Activated CD8-positive, alpha-beta memory T cell treated with anti-CD3 and anti-CD28 coated beads, Interleukin-2, amount 50 U/mL, for 24 hours (primary cell): ENCODE measurements around the gene KCNJ11.

Experiments
- DNase-seq: peaks from one replicate; pipeline ENCODE4 v3.0.0-alpha.2; 2020; ENCODE audit errors: extremely low read depth

The KCNJ11 gene

DNA sequence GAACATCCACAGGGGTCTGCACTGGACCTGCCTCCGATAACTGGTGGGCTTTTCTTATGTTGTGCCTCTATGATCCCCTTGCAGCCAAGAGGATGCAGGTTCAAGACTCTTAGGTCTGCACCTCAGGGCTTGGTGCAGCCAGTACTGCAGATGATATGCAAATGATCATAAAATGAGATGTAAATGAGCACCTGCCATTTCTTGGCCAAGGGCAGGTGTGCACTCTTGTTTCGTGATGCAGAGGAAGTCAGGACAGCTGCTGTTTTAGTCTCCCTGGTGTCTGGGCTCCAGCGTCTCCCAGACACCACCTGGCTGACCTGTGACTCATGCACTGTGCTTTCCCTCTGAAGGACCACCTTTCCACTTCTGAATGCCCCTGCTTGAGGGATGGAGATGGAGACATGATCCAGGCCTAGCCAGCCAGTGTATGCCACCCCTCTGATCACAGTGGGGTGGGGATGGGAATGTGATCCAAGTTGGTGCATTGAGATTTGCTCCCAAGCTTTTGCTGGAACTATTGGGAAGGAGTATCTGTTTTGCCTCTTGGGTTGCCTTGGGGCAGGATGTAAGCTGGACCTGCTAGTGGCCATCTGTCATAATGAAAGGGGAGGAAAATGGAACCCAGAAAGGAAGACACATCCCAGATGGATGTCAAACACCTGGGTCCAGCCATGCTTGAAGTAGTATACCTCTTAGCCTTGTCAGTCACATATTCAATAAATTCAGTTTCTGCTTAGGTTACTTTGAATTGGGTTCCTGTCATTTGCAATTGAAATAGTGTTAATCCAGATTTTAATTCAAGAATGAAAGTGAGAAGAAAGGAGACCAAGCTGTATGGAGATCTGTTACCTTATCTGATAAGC, 3.3 kb upstream of the KCNJ11 start:
- DNase-seq = no peak

GRCh38 chr11:17389957-17390649, 1.6 kb upstream of the KCNJ11 start:
- no peak for DNase-seq

- DNase-seq = peak; percentile 46
Observed at GRCh38 chr11:17389211-17389956, 925 bp upstream of the KCNJ11 start.

GRCh38 chr11:17387811-17388210, 648 bp downstream of the KCNJ11 start:
- no peak for DNase-seq

- no peak for DNase-seq
Observed at GRCh38 chr11:17387254-17387653, 1.2 kb downstream of the KCNJ11 start.

GRCh38 chr11:17386331-17387084, 2.0 kb downstream of the KCNJ11 start:
- no peak for DNase-seq

DNA sequence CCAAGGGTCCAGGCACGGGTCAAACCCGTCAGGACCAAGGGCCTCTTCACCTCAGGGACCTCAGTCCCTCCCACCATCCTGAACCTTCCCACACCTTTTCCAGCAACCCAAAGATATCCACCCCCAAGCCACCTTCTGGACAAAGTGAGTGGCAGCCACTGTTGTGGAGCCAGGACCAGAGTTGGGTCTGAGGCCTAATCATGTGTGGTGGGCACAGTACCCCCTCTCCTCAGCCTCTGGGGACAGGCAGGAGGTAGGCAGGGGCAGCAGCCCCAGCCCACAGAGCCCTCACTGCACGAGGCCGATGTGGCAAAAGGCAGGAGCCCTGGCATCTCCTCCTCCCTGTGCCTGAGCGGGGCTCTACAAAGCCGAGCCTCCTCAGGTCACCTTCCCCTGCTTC, 2.5 kb downstream of the KCNJ11 start:
- no peak for DNase-seq

DNA sequence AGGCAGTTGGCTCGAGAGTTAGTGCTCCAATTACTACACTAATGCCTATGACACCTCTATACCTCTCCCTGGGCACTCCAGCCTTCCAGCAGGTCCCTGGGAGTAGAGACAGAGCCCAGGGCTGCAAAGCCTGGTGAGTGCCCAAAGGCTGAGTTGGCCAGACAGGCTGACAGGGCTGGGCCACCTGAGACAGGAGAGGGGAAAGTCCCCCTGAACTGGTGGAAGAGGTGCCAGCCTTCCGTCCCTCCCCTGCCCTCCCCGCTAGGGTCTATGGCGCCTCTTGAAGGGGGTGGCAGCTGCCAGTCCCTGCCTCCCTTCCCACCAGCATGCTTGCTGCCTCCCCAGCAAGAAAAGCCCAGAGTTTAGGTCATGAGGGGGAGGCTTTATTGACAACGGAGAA, 3.0 kb downstream of the KCNJ11 start:
- no peak for DNase-seq

DNA sequence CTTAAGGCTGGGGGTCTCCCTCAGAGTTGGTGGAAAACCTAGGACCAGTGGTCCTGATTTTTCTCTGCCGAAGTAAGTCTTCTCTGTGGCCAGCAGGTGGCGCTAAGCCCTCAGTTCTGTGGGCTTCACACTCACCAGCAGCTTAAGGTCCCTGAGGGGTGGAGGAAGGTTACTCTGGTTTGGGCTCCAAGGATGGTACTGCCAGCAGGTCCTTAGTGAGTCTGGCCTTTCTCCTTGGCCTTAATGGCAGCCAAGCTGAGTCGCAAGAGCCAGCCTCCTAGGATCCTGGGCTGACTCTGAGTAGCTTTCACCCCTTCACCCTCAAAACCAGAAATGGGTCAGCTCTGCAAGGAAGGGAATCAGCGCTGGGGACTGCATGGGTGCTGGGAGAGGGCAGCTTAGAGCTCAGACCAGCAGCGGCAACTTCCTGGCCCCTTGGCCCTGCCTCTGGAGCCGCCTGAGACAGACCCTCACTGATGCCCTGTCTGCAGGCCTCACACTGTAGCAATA, 4.4 kb downstream of the KCNJ11 start:
- peak; percentile 54 for DNase-seq

DNA sequence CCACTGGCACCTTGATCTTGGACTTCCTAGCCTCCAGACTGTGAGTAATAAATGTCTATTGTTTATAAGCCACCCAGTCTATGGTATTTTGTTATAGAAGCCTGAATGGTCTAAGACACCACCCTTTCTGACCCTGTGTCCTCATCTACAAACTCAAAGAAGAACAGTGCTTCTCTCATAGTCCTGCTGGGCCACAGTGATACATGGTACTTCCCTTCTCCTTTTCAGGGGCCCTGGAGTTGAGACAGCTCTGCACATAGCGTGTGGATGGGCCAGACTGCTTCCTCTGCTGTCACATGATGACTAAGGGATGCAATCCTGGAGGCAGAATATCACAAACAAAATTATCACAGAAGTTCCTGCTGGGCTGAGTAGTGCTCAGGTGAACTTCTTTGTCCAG, 5.0 kb downstream of the KCNJ11 start:
- DNase-seq = no peak

DNA sequence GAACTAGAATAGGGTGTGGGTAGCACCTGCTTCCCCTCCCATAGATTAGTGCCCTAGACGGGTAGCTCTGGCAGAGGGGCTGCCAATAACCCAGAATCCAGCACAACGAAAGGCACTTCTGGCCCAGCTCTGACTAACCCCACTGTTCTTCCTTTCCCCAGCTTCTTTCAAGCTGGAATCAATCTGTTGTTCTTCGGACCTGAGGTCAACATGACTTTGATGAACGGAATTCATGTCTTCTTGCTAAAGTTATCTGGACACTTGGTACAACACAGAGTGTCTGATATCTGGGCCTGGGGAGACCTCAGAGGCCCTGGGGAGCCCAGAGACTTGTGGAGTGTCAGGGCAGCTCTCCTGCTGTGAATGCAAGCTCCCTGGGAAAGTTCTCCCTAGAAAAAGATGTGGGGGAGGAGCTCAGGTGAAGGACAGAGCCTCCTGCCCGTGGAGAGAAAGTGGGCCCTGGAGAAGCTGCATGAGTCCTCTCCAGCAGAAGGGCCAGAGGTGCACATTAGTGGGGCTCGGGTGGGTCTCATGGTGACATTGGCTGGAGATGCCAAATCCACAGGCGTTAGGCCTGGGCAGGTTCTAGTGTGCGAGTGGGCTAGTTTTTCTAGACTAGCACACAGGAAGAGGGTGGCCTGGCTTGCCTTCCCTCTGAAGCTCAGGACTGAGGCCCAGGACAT, 6.3 kb downstream of the KCNJ11 start:
- no peak for DNase-seq

DNA sequence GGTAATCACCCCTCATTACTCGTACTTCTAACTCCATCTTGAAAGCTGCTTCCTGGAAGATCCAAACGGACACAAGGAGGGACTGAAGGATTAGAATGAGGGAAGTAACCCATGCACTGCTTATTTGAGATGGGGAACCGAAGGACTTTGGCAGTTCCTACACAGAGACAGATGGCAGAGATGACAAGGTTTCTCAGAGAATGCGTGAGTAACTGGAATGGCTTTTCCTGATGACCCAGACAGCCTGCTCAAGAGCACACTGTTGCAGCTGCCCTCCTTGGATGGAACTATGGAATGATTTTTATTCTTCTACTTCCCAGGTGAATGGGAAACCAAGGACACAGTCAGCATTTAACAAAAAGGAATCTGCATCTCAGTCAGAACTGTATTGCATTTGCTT, 7.3 kb downstream of the KCNJ11 start:
- DNase-seq = no peak

- no peak for DNase-seq
Observed at GRCh38 chr11:17379383-17380180, 8.9 kb downstream of the KCNJ11 start.

DNA sequence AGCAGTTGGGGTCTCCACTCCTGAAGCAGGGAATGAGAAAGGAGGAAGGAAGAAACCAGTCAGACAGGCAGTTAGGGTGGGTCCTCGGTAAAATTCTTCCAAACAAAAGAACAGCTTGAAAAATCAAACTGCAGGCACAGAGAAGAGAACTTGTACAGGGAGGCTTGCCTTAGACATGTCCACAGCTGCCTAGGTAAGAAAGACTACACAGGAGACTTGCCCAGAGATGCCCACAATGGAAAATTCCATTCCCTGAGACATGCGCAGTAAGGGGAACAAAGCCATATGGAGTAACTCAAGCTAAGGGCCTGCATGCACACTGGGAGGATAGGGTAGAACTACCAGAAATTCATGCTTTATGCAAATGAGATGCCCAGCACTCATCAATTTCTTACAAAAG, 9.8 kb downstream of the KCNJ11 start:
- DNase-seq = no peak

GRCh38 chr11:17376493-17376892, 12.0 kb downstream of the KCNJ11 start:
- no peak for DNase-seq

DNA sequence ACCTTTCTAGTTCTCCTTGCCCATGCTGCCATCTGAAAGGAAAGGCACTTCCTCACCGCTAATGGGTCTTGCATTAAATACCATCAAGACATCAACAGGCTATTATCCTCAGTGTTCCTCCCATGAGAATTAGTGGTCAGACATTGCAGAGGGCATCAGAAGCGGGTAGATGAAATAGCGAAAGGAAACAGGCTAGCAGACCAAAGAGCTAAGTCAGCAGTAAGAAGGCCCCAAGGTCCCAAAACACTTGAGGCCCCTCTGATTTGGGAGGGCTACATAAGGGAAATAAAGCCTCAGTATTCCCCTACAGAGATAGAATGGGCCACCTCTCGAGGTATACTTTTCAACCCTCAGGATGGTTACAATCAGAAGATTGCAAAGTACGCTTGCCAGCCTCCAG, 12.9 kb downstream of the KCNJ11 start:
- DNase-seq = no peak

GRCh38 chr11:17371614-17372013, 16.8 kb downstream of the KCNJ11 start:
- DNase-seq = no peak

DNA sequence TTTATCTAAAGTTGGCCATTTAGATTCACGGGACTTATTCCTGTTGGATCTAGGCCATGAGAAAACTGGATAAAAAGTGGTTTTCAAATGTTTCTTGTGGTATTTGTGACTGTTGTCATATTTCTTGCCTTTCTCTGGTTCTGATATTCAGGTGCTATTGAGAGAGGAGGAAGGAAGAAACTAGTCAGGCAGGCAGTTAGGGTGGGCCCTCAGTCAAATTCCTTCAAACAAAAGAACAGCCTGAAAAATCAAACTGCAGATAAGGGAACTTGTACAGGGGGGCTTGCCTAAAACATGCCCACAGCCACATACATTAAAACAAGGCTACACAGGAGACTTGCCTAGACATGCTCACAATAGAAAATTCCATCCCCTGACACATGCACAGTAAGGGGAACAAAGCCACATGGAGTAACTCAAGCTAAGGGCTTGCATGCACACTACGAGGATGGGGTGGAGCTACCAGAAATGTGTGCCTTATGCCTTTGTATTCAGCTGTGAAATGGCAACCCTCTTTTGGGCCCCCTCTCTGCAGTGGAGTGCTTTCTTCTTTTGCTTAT, 18.7 kb downstream of the KCNJ11 start:
- DNase-seq = no peak

DNA sequence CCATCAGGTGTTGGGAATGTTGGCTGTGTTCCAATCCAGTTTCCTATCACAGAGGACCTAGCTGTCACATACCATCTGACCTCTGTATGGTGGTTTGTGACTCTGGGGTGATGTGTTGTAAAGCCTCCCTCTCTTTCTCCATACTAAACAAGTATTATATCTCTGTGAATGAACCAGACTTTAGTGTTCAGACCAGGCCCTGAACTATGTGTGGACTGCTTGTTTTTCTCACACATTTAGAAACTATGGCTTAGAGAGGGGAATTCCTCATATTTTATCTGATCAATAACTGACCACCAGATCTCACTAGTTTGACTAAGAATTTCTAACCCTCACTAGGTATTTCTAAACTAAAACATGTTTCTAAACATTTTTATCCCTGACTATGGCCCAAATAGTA, 19.4 kb downstream of the KCNJ11 start:
- no peak for DNase-seq

DNA sequence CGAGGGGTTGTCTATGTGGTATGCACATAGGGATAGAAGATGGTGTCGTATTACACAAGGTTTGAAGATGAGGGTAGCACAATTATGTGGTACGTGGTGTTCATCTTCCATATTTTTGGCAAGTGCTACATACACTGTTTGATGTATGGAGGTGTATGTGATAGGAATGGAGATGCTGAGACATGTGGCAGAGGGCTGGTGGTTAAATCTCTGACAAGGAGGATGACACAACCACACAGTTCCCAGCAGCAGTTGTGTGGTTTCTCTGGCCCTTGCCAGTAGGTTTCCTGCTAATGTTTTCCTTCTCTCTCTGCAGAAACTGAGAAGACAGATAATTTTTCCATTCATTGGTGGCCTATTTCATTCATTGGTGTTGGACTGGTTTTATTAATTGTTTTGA, 19.9 kb downstream of the KCNJ11 start:
- no peak for DNase-seq
